Naive B cell (primary cell): ENCODE data around the gene TXNDC2. TPM values are rescaled to one million over a fixed set of nuclear protein-coding genes. Genes with fewer than 3 reads are reported as not detected.
"Not testable (repeated sequence)": the region's sequence is repeated elsewhere in the genome, so short reads cannot be mapped to it uniquely, and the experiment has no call there.

ENCODE experiments used
- ATAC-seq, 2 donors: fragments of 150-1000 bp; cut with Tn5 transposase; 2 replicates each; pipeline ENCODE4 v1.10.0; 2021; ENCODE audit warnings: low read depth in 2 of 2, mild to moderate bottlenecking in 2 of 2, moderate library complexity in 2 of 2
- DNase-seq: peaks from one replicate; pipeline ENCODE4 v3.0.0; 2022
- H3K27ac Mint-ChIP-seq, 6 donors: one replicate each; pipeline ENCODE4 v1.8.0; 2020 to 2022; ENCODE audit warnings: mild to moderate bottlenecking in 6 of 6, mixed read lengths in 6 of 6, moderate library complexity in 5 of 6, inconsistent platforms in 2 of 6
- H3K27me3 Mint-ChIP-seq, 3 donors: one replicate each; pipeline ENCODE4 v1.8.0; 2021 to 2022; ENCODE audit warnings: mixed read lengths in 3 of 3, mild to moderate bottlenecking in 1 of 3
- H3K36me3 Mint-ChIP-seq, 2 donors: one replicate each; pipeline ENCODE4 v1.8.0; 2020 to 2022; ENCODE audit warnings: mixed read lengths in 2 of 2, inconsistent platforms in 1 of 2, mild to moderate bottlenecking in 1 of 2
- H3K4me1 Mint-ChIP-seq, 3 donors: one replicate each; pipeline ENCODE4 v1.8.0; 2020 to 2022; ENCODE audit warnings: mixed read lengths in 3 of 3, inconsistent platforms in 1 of 3, mild to moderate bottlenecking in 1 of 3, moderate library complexity in 1 of 3
- H3K4me3 Mint-ChIP-seq, 8 donors: one replicate each; pipeline ENCODE4 v1.8.0; 2020 to 2022; ENCODE audit warnings: mild to moderate bottlenecking in 8 of 8, mixed read lengths in 8 of 8, moderate library complexity in 8 of 8, inconsistent platforms in 2 of 8
- H3K9me3 Mint-ChIP-seq, 7 donors: one replicate each; pipeline ENCODE4 v1.8.0; 2020 to 2022; ENCODE audit warnings: mixed read lengths in 7 of 7, mild to moderate bottlenecking in 5 of 7, inconsistent platforms in 2 of 7, moderate library complexity in 1 of 7
- polyA plus RNA-seq, 6 donors: library from polyadenylated mRNA; unstranded; fragments of 300-500 nt; fragmentation: Illumina TruSeq; gene quantifications; one replicate each; pipeline ENCODE4 v1.2.3, GENCODE V29; 2021; ENCODE audit warnings: low read depth in 6 of 6

The TXNDC2 gene
- polyA plus RNA-seq, 6 donors from 2014 or later: 0.19 to 0.20 TPM; not detected in 4

- Mint-ChIP-seq H3K27me3 (peaks cover 9 to 13% (median 9%) of the 10 kb centered on the region in 3 donors), H3K36me3 (no peaks in the 10 kb centered on the region), H3K9me3 (peaks cover 0 to 2% (median 0%) of the 10 kb centered on the region in 7 donors), H3K4me3 (no peak overlapping the region), H3K27ac (no peak overlapping the region), H3K4me1 (no peaks in the 10 kb centered on the region)
- ATAC-seq: no peak
- no peak for DNase-seq
Observed at GRCh38 chr18:9898792-9899549, 13.2 kb downstream of the TXNDC2 start.

GRCh38 chr18:9899550-9899930 is 13.8 kb downstream of the TXNDC2 start:
- ATAC-seq, DNase-seq, H3K9me3 Mint-ChIP-seq, H3K4me3 Mint-ChIP-seq, H3K36me3 Mint-ChIP-seq, H3K4me1 Mint-ChIP-seq, H3K27ac Mint-ChIP-seq: not testable (repeated sequence)
- peaks cover 9 to 13% (median 9%) of the 10 kb centered on the region in 3 donors for H3K27me3 Mint-ChIP-seq

- H3K4me3 Mint-ChIP-seq: no peak overlapping the region
- no peaks in the 10 kb centered on the region for H3K36me3 Mint-ChIP-seq
- peaks cover 9 to 15% (median 9%) of the 10 kb centered on the region in 3 donors for H3K27me3 Mint-ChIP-seq
- H3K27ac Mint-ChIP-seq: no peak overlapping the region
- ATAC-seq: no peak
- H3K9me3 Mint-ChIP-seq: peaks cover 0 to 2% (median 0%) of the 10 kb centered on the region in 7 donors
- DNase-seq: no peak
- H3K4me1 Mint-ChIP-seq: no peaks in the 10 kb centered on the region
Observed at GRCh38 chr18:9900699-9901098, 14.9 kb downstream of the TXNDC2 start.

DNA sequence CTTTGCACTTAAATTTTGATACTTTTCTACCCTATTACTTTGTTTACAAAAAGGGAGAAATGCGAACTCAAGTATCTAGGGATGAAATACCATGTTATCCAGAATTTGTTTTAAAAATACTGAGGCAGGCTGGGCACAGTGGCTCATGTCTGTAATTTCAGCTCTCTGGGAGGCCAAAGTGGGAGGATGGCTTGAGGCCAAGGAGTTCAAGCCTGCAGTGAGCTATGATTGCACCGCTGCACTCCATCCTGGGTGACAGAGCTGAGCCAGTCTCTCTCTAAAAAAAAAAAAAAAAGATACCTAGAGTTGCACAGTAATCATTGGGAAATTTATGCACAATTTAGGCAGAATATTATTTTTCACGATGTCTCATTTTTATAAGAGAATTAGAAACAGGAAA is 15.6 kb downstream of the TXNDC2 start:
- Mint-ChIP-seq H3K27ac (no peak overlapping the region), H3K9me3 (peaks cover 0 to 2% (median 0%) of the 10 kb centered on the region in 7 donors)
- no peak for DNase-seq

GRCh38 chr18:9902264-9902663 is 16.5 kb downstream of the TXNDC2 start:
- Mint-ChIP-seq H3K27me3 (peaks cover 9 to 30% (median 17%) of the 10 kb centered on the region in 3 donors), H3K4me3 (peak overlapping the region in 1 of 8 donors; percentile 47), H3K27ac (peak overlapping the region in 1 of 6 donors; percentile 9)
- H3K4me1 Mint-ChIP-seq, ATAC-seq, DNase-seq, H3K9me3 Mint-ChIP-seq, H3K36me3 Mint-ChIP-seq: not testable (repeated sequence)

More for the DNA sequence above, 15.6 kb downstream of the TXNDC2 start:
- no peak for ATAC-seq
- H3K27me3 Mint-ChIP-seq: peaks cover 9 to 21% (median 9%) of the 10 kb centered on the region in 3 donors
- no peak overlapping the region for H3K4me3 Mint-ChIP-seq
- no peaks in the 10 kb centered on the region for H3K4me1 Mint-ChIP-seq
- no peaks in the 10 kb centered on the region for H3K36me3 Mint-ChIP-seq

GRCh38 chr18:9902832-9903231 is 17.1 kb downstream of the TXNDC2 start:
- no peak overlapping the region for H3K4me3 Mint-ChIP-seq
- ATAC-seq (no peak), DNase-seq (no peak)
- no peaks in the 10 kb centered on the region for H3K4me1 Mint-ChIP-seq
- H3K27me3 Mint-ChIP-seq: peaks cover 9 to 34% (median 23%) of the 10 kb centered on the region in 3 donors
- no peaks in the 10 kb centered on the region for H3K36me3 Mint-ChIP-seq
- no peak overlapping the region for H3K27ac Mint-ChIP-seq
- H3K9me3 Mint-ChIP-seq: peaks cover 0 to 3% (median 0%) of the 10 kb centered on the region in 7 donors

GRCh38 chr18:9905401-9905922 is 19.7 kb downstream of the TXNDC2 start:
- H3K9me3 Mint-ChIP-seq: peaks cover 0 to 3% (median 0%) of the 10 kb centered on the region in 7 donors
- H3K27me3 Mint-ChIP-seq: peaks cover 17 to 45% (median 27%) of the 10 kb centered on the region in 3 donors
- no peak for ATAC-seq
- no peak overlapping the region for H3K4me3 Mint-ChIP-seq
- H3K36me3 Mint-ChIP-seq: no peaks in the 10 kb centered on the region
- no peaks in the 10 kb centered on the region for H3K4me1 Mint-ChIP-seq
- H3K27ac Mint-ChIP-seq: no peak overlapping the region
- DNase-seq: no peak

DNA sequence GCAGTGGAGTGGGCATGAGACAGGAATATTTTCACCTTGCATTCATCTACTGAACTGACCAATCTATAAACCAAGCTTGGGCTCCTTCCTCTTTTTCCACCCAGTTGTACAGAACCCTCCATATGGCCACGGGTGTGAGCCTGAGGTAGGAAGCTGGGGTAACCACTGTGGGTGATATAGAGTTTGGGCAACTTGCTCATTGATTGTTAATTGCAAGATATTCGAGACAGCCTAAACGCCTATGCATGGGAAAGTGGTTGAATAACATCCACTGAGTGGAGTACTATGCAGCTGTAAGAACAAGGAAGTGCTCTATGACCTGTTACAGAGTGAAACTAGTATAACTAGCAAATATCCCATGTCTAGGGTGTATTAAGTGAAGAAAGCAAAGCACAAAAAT is 20.7 kb downstream of the TXNDC2 start:
- Mint-ChIP-seq H3K36me3 (no peaks in the 10 kb centered on the region), H3K27me3 (peaks cover 17 to 43% (median 27%) of the 10 kb centered on the region in 3 donors), H3K27ac (no peak overlapping the region), H3K9me3 (peaks cover 0 to 3% (median 0%) of the 10 kb centered on the region in 7 donors), H3K4me1 (no peaks in the 10 kb centered on the region), H3K4me3 (no peak overlapping the region)
- ATAC-seq: no peak
- no peak for DNase-seq

DNA sequence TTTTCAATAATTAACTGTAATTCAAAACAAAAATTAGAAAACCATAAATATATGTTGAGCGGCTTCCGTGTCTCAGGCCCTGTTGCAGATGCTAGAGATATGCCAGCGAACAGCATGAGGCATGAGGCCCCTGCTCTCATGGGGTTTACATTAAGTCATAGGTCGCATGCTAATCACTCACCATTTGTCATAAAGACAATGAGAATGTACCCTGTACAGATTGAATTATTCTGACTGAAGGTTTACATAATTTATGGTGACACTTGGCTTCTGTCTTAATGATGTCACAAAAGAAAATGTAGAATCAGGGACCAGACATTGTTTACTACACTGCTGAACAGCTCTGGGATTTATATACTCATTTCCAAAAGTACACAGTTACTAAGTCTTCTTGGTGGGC is 22.1 kb downstream of the TXNDC2 start:
- ATAC-seq (no peak), DNase-seq (no peak)
- Mint-ChIP-seq H3K4me3 (no peak overlapping the region), H3K36me3 (no peaks in the 10 kb centered on the region), H3K9me3 (peaks cover 0 to 4% (median 0%) of the 10 kb centered on the region in 7 donors), H3K27me3 (peaks cover 14 to 43% (median 27%) of the 10 kb centered on the region in 3 donors), H3K27ac (no peak overlapping the region), H3K4me1 (peaks cover 0 to 2% (median under 1%) of the 10 kb centered on the region in 3 donors)

- peaks cover 0 to 2% (median 0%) of the 10 kb centered on the region in 7 donors for H3K9me3 Mint-ChIP-seq
Observed at GRCh38 chr18:9910071-9910470, 24.3 kb downstream of the TXNDC2 start.

DNA sequence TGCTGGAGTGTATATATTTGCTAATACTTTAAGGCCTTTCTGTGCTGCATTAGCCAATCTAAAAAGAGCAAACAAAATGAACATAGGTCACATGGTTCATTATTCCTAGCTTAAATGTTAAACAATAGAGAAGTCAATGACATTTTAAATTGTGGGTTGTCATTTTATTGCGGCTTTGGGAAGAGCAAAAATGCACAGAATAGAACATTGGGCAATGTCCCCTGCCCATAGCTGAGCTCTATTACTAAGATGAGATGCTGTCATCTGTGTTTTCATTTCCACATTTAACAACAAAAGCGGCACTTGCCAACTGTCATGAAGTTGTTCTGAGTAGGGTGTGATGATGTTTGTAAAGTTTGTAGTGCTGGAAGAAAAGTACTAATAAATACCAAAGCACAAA is 24.9 kb downstream of the TXNDC2 start:
- H3K4me1 Mint-ChIP-seq: peaks cover 8 to 15% (median 14%) of the 10 kb centered on the region in 3 donors
- DNase-seq (no peak), ATAC-seq (no peak)
- H3K36me3 Mint-ChIP-seq: no peaks in the 10 kb centered on the region
- H3K27me3 Mint-ChIP-seq: peaks cover 8 to 37% (median 27%) of the 10 kb centered on the region in 3 donors
- H3K27ac Mint-ChIP-seq: no peak overlapping the region
- peaks cover 0 to 2% (median 0%) of the 10 kb centered on the region in 7 donors for H3K9me3 Mint-ChIP-seq
- peak overlapping the region in 1 of 8 donors; percentile 42 for H3K4me3 Mint-ChIP-seq

More at GRCh38 chr18:9910071-9910470, 24.3 kb downstream of the TXNDC2 start:
- Mint-ChIP-seq H3K4me3 (peak overlapping the region in 1 of 8 donors; percentile 42), H3K4me1 (peaks cover 2 to 9% (median 8%) of the 10 kb centered on the region in 3 donors), H3K36me3 (no peaks in the 10 kb centered on the region), H3K27ac (no peak overlapping the region), H3K27me3 (peaks cover 8 to 38% (median 27%) of the 10 kb centered on the region in 3 donors)
- no peak for ATAC-seq
- DNase-seq: no peak

DNA sequence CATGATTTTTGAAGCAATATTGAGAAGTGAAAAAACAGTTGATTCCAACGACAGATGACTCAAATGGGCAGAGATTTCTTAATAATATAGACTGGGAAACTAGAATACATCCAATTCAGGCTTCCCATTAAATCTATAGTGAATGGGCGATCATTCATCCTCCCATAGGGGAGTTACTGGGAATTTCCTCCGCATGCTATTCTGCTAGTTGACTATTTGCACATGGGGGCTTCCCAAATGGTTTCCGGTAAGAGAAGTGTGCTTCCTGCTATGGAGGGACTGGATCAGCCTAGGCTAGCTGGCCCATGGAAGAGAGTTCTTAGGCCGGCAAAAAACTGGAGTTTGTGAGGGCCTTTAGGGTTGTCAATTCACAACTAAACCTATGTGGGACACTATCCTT is 25.5 kb downstream of the TXNDC2 start:
- H3K36me3 Mint-ChIP-seq: no peaks in the 10 kb centered on the region
- H3K4me1 Mint-ChIP-seq: peaks cover 13 to 21% (median 19%) of the 10 kb centered on the region in 3 donors
- no peak overlapping the region for H3K27ac Mint-ChIP-seq
- ATAC-seq (no peak), DNase-seq (no peak)
- H3K4me3 Mint-ChIP-seq: no peak overlapping the region
- H3K27me3 Mint-ChIP-seq: peaks cover 8 to 31% (median 27%) of the 10 kb centered on the region in 3 donors
- peaks cover 0 to 2% (median 0%) of the 10 kb centered on the region in 7 donors for H3K9me3 Mint-ChIP-seq

GRCh38 chr18:9912285-9912684 is 26.5 kb downstream of the TXNDC2 start:
- Mint-ChIP-seq H3K27ac (peak overlapping the region in 1 of 6 donors; percentile 29), H3K4me3 (peak overlapping the region in 4 of 8 donors; percentile 7 to 95 (median 65)), H3K4me1 (peaks cover 17 to 26% (median 25%) of the 10 kb centered on the region in 3 donors), H3K27me3 (peaks cover 8 to 20% (median 18%) of the 10 kb centered on the region in 3 donors)
- DNase-seq, ATAC-seq, H3K36me3 Mint-ChIP-seq, H3K9me3 Mint-ChIP-seq: not testable (repeated sequence)

DNA sequence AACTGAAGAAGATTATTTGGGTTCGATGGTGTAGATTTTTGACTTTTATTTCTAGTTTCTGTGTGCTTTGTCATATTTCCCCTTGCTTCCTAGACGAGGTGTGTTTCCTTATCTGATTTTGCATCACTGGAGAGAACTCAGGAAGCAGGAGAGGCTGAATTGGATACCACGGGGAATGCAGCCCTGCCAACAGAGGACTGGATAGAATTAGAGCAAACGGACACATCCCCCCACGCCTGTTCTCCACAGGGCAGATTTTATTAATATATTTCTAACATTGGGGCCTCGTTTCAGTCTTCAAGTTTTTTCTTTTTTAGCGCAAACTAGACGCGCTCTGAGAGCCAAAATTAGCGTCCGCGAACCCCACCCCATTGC is 27.4 kb downstream of the TXNDC2 start:
- Mint-ChIP-seq H3K4me3 (peak overlapping the region; percentile 85 to 99 (median 94)), H3K4me1 (peaks cover 17 to 26% (median 25%) of the 10 kb centered on the region in 3 donors), H3K36me3 (no peaks in the 10 kb centered on the region), H3K9me3 (peaks cover 0 to 2% (median 0%) of the 10 kb centered on the region in 7 donors), H3K27ac (peak overlapping the region in 5 of 6 donors; percentile 90 to 97 (median 92)), H3K27me3 (peaks cover 8 to 13% (median 12%) of the 10 kb centered on the region in 3 donors)
- DNase-seq: peak; percentile 12
- no peak for ATAC-seq
